ENCODE measurements around the gene TMEM63C. TPM values are rescaled to one million over a fixed set of nuclear protein-coding genes. Genes with fewer than 3 reads are reported as not detected.

Gene TMEM63C
- total and polyA plus RNA-seq, 2 experiments from 2014 or later, result 0.36 to 1.1 TPM

DNA sequence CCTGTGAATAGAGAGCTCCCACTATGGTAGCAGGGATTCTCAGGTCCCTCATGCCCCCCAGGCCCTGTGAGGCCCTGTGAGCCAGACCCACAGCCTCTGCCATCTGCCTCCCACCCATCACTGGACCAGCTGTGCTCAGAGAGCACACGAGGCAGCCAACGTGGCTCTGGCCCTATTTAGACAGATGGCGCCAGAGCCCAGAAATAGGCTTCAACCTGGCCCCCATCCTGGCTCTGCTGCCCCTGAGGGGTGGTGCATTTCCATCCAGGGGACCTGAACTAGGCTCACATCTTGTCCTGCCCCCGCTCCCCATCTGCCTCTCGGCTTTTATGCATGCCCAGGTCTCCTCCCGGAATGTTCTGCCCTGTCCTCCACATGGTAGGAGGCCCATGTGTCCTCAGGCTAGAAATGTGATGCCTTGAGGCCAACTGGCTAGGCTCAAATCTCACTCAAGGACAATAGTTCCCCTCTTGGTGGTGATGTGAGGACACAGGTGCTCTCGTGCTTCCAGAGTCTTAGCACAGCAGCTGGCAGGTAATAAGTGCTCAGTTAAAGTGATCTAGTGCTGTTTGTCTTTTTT is 18.9 kb downstream of the TMEM63C start:
- Histone ChIP-seq H3K9me3 (ENCODE audit: low read depth) (no peaks in the 10 kb centered on the region), H3K4me3 (no peak overlapping the region), H3K36me3 (no peaks in the 10 kb centered on the region), H3K4me1 (ENCODE audit: low read depth) (no peaks in the 10 kb centered on the region), H3K27me3 (peaks cover 10% of the 10 kb centered on the region), H3K27ac (no peak overlapping the region)
- TF ChIP-seq, protein P1, sequence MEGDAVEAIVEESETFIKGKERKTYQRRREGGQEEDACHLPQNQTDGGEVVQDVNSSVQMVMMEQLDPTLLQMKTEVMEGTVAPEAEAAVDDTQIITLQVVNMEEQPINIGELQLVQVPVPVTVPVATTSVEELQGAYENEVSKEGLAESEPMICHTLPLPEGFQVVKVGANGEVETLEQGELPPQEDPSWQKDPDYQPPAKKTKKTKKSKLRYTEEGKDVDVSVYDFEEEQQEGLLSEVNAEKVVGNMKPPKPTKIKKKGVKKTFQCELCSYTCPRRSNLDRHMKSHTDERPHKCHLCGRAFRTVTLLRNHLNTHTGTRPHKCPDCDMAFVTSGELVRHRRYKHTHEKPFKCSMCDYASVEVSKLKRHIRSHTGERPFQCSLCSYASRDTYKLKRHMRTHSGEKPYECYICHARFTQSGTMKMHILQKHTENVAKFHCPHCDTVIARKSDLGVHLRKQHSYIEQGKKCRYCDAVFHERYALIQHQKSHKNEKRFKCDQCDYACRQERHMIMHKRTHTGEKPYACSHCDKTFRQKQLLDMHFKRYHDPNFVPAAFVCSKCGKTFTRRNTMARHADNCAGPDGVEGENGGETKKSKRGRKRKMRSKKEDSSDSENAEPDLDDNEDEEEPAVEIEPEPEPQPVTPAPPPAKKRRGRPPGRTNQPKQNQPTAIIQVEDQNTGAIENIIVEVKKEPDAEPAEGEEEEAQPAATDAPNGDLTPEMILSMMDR (IDR thresholded peaks at IDR 0.05; ENCODE audit: low read depth, low read length), result no peak
- no peak for DNase-seq (ENCODE audit: low read depth in 1 of 2, low spot score in 1 of 2)

DNA sequence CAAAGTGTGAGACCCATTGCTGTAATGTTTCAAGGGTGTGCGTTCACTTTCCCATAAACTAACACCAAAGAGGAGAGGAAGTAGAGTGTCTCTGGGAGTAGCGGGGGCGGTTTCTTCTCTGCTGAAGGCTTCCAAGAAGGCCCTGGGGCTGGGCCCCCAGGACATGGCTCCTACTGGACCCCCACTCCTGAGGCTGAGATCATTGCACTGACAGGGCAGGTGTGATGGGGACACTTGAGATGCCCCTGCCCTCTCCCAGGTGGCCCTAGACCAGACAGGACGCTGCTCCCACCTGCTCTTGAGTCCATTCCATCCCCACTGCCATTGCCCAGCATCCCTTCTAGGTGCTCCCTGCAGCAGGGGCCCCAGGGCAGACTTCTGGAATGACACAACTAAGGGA is 20.1 kb downstream of the TMEM63C start:
- no peak overlapping the region for H3K27ac ChIP-seq
- TF ChIP-seq, protein P1 (IDR thresholded peaks at IDR 0.05; ENCODE audit: low read depth, low read length), result no peak
- H3K9me3 ChIP-seq (ENCODE audit: low read depth), result no peaks in the 10 kb centered on the region

DNA sequence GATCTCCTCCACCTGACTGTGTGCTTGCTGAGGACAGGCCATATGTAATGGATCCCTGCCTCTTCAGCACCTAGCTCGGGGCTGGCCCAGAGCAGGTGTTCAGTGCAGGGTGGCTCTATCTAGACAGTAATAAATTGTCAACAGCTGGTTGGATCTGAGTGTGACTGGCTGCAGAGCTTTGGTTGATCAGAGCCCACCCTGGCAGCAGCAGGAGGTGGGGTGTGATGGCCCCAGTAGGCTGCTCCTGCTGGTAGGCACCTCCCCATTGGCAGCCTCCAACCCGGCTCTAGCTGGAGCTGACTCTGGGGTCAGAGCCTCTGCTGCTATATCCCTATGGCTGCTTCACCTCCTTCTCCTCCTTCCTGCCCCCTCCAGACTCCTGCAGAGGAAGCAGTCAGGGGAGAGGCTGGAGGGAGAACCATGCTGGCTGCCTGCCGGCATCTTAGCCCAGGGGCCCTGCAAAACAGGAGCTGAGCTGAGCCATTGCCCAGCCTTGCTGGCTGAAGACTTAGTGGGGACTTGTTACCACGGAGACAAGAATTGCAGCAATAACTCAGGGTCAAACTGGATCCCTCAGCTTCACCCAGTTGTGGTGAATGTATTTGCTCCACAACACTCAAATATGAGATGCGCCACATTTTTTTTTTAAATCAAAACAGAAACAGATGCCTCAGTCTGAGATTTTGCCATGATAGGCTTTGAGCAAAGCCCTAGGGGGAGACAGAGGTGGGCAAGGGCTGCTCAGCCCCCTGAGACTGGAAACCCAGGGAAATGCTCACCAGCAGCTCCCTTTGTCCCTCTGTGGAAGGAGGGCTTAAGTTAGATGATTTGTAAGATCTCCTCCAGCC is 22.2 kb downstream of the TMEM63C start:
- Histone ChIP-seq H3K4me1 (ENCODE audit: low read depth) (no peaks in the 10 kb centered on the region), H3K27ac (no peak overlapping the region), H3K36me3 (no peaks in the 10 kb centered on the region), H3K27me3 (peaks cover 5% of the 10 kb centered on the region), H3K4me3 (no peak overlapping the region), H3K9me3 (ENCODE audit: low read depth) (no peaks in the 10 kb centered on the region)
- peak in 1 of 2 donors; percentile 22 for DNase-seq (ENCODE audit: low read depth in 1 of 2, low spot score in 1 of 2)
- TF ChIP-seq, protein P1 (IDR thresholded peaks at IDR 0.05; ENCODE audit: low read depth, low read length), result no peak

More for the DNA sequence above, 20.1 kb downstream of the TMEM63C start:
- peaks cover 5% of the 10 kb centered on the region for H3K27me3 ChIP-seq
- no peak for DNase-seq (ENCODE audit: low read depth in 1 of 2, low spot score in 1 of 2)
- H3K4me1 ChIP-seq (ENCODE audit: low read depth), result no peaks in the 10 kb centered on the region
- H3K4me3 ChIP-seq, result no peak overlapping the region
- no peaks in the 10 kb centered on the region for H3K36me3 ChIP-seq

DNA sequence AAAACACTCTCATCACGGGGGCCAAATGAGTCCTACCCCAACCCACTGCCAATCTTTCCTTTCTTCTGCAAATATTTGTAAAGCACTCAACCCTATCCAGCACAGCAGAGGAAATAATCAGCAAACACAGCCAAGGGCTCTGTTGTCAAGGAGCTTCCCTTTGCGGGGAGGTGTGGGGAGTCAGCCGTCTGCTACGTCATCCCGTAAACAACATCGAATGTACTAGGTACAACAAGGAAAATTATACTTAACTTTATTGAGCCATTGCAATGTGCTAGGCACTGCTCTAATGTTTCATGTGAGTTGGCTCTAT is 22.8 kb downstream of the TMEM63C start:
- TF ChIP-seq, protein P1 (IDR thresholded peaks at IDR 0.05; ENCODE audit: low read depth, low read length), result no peak
- peaks cover 2% of the 10 kb centered on the region for H3K27me3 ChIP-seq
- no peaks in the 10 kb centered on the region for H3K36me3 ChIP-seq
- H3K9me3 ChIP-seq (ENCODE audit: low read depth), result no peaks in the 10 kb centered on the region
- no peak for DNase-seq (ENCODE audit: low read depth in 1 of 2, low spot score in 1 of 2)
- no peak overlapping the region for H3K4me3 ChIP-seq
- H3K27ac ChIP-seq, result no peak overlapping the region
- no peaks in the 10 kb centered on the region for H3K4me1 ChIP-seq (ENCODE audit: low read depth)

DNA sequence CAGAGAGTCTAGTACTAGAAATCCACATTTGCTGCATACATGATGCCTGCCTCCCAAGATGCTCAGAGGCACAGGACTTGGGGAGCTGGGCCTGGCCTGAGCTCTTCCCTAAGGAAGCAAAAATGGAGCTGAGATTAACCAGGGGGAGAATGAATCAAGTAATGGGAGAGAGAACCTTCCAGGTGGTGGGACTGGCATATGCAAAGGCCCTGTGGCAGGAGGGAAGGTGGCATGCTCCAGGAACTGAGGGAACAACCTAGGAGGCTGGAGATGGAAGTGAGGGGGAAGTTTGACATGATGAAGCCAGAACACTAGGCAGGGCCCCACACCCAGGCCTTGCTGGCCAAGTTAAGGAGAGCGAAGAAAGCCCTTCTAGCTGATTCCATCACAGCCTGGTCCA is 23.3 kb downstream of the TMEM63C start:
- Histone ChIP-seq H3K27me3 (no peaks in the 10 kb centered on the region), H3K27ac (no peak overlapping the region), H3K36me3 (no peaks in the 10 kb centered on the region), H3K9me3 (ENCODE audit: low read depth) (no peaks in the 10 kb centered on the region), H3K4me1 (ENCODE audit: low read depth) (no peaks in the 10 kb centered on the region), H3K4me3 (no peak overlapping the region)
- no peak for DNase-seq (ENCODE audit: low read depth in 1 of 2, low spot score in 1 of 2)
- TF ChIP-seq, protein P1 (IDR thresholded peaks at IDR 0.05; ENCODE audit: low read depth, low read length), result no peak
